ELR (cell line): ENCODE measurements around the gene CD96.
A peak's percentile ranks its signal among the peaks of the same experiment; 100 is the strongest.

ENCODE experiments used
- DNase-seq: peaks from one replicate; pipeline ENCODE4 v3.0.0-alpha.2; 2015; ENCODE audit warnings: low read depth

CD96 gene

GRCh38 chr3:111594205-111594604, 52.2 kb downstream of the CD96 start:
- DNase-seq: peak; percentile 87

GRCh38 chr3:111594781-111595180, 52.8 kb downstream of the CD96 start:
- DNase-seq: no peak

GRCh38 chr3:111595232-111595631, 53.2 kb downstream of the CD96 start, which contains the start of gene ZBED2:
Gene ZBED2, minus strand, starts transcription at chr3:111595346. Its CDS starts 1,145 bp downstream, at chr3:111594201.
- DNase-seq: no peak

GRCh38 chr3:111596328-111596727, 54.3 kb downstream of the CD96 start:
- peak; percentile 57 for DNase-seq

GRCh38 chr3:111598139-111598538, 56.1 kb downstream of the CD96 start:
- no peak for DNase-seq

- DNase-seq: no peak
These were observed 56.6 kb downstream of the CD96 start for GRCh38 chr3:111598552-111598951.

GRCh38 chr3:111601810-111602209, 59.8 kb downstream of the CD96 start:
- no peak for DNase-seq

- DNase-seq: no peak
These were observed 61.7 kb downstream of the CD96 start for GRCh38 chr3:111603679-111604078.

- DNase-seq: no peak
These were observed 62.1 kb downstream of the CD96 start for GRCh38 chr3:111604119-111604518.

GRCh38 chr3:111605018-111605417, 63.0 kb downstream of the CD96 start:
- peak; percentile 92 for DNase-seq

GRCh38 chr3:111605493-111605892, 63.5 kb downstream of the CD96 start:
- no peak for DNase-seq

GRCh38 chr3:111607240-111607920, 65.4 kb downstream of the CD96 start:
- DNase-seq: no peak

GRCh38 chr3:111608383-111608782, 66.4 kb downstream of the CD96 start:
- no peak for DNase-seq

GRCh38 chr3:111609700-111610099, 67.7 kb downstream of the CD96 start:
- DNase-seq: no peak

- DNase-seq: no peak
These were observed 68.2 kb downstream of the CD96 start for GRCh38 chr3:111610189-111610588.

- no peak for DNase-seq
These were observed 68.6 kb downstream of the CD96 start for GRCh38 chr3:111610612-111611054.

- DNase-seq: no peak
These were observed 71.3 kb downstream of the CD96 start for GRCh38 chr3:111613294-111613693.

GRCh38 chr3:111615880-111616279, 73.9 kb downstream of the CD96 start:
- DNase-seq: no peak

GRCh38 chr3:111616417-111617105, 74.6 kb downstream of the CD96 start:
- peak; percentile 40 for DNase-seq

GRCh38 chr3:111617406-111617805, 75.4 kb downstream of the CD96 start:
- no peak for DNase-seq

GRCh38 chr3:111617912-111618601, 76.1 kb downstream of the CD96 start:
- peak; percentile 24 for DNase-seq

- no peak for DNase-seq
These were observed 76.9 kb downstream of the CD96 start for GRCh38 chr3:111618945-111619344.

- peak; percentile 62 for DNase-seq
These were observed 77.8 kb downstream of the CD96 start for GRCh38 chr3:111619833-111620232.
